K562 (cell line): ENCODE results near the gene CTSW. TPM values are rescaled to one million over a fixed set of nuclear protein-coding genes. Genes with fewer than 3 reads are reported as not detected.

ENCODE experiments used
- BACH1 ChIP-seq: fragments of 200-800 bp; sonication (Bioruptor generic); IDR thresholded peaks from 2 replicates; pipeline ENCODE4 v1.6.1; 2016; ENCODE audit warnings: missing genetic modification characterization, missing compliant biosample characterization
- CBFB ChIP-seq: sonication (generic); formaldehyde crosslinking; IDR thresholded peaks from 2 replicates; pipeline ENCODE4 v1.4.0; 2020; ENCODE audit warnings: mild to moderate bottlenecking, missing genetic modification reagents
- HNRNPL ChIP-seq: fragments of 200-400 bp; formaldehyde crosslinking; IDR thresholded peaks from 2 replicates; pipeline ENCODE4 v1.6.1; 2017; ENCODE audit warnings: low read depth, mild to moderate bottlenecking, low read length
- MTF1 ChIP-seq: fragments of 250-450 bp; sonication (Bioruptor Pico); IDR thresholded peaks from 2 replicates; pipeline ENCODE4 v1.9.0; 2021; ENCODE audit warnings: moderate library complexity, mild to moderate bottlenecking, inconsistent platforms, borderline replicate concordance
- SMAD1 ChIP-seq: fragments of 150-350 bp; IDR thresholded peaks from 2 replicates; pipeline ENCODE4 v1.6.1; 2014; ENCODE audit warnings: low read length, low read depth; ENCODE audit not compliant: partially characterized antibody
- TCF3 ChIP-seq: sonication (generic); formaldehyde crosslinking; IDR thresholded peaks from 2 replicates; pipeline ENCODE4 v1.4.0; 2020; ENCODE audit warnings: mild to moderate bottlenecking, missing genetic modification reagents
- TCF7L2 ChIP-seq: fragments of 150-350 bp; IDR thresholded peaks from 2 replicates; pipeline ENCODE4 v1.6.1; 2016; ENCODE audit warnings: low read depth, mild to moderate bottlenecking, low read length, moderate library complexity
- ZBTB1 ChIP-seq: sonication (generic); formaldehyde crosslinking; IDR thresholded peaks from 2 replicates; pipeline ENCODE4 v1.8.1; 2023; ENCODE audit warnings: missing genetic modification reagents, low read depth, mild to moderate bottlenecking, borderline replicate concordance
- ZNF717 ChIP-seq: fragments of 250-450 bp; sonication (Bioruptor Pico); IDR thresholded peaks from 2 replicates; pipeline ENCODE4 v1.5.0; 2021
- ZNF766 ChIP-seq: fragments of 200-800 bp; sonication (Bioruptor generic); conservative IDR thresholded peaks from 2 replicates; pipeline ENCODE4 v1.6.1; 2016; ENCODE audit warnings: missing genetic modification characterization, missing compliant biosample characterization
- polyA plus RNA-seq, 8 experiments: library from polyadenylated mRNA; depleted of rRNA in 4 of 8; stranded (reverse) in 5 of 8; unstranded in 3 of 8; fragments of >200 nt; fragmentation: Nextera tagmentation in 2 of 8; fragmentation: Illumina TruSeq in 1 of 8; extraction: Ambion mirVana in 2 of 8; extraction: Trizol in 1 of 8; gene quantifications; 2 replicates each; pipeline versions ENCODE4 v1.2.1 to v1.2.3, GENCODE V29; 2011 to 2014; ENCODE audit warnings: inconsistent platforms in 1 of 8, missing spikeins in 1 of 8
- total RNA-seq, 7 experiments: library from RNA; depleted of rRNA in 6 of 7; stranded (reverse); fragments of >200 nt in 6 of 7; fragmentation: Illumina TruSeq in 2 of 7; extraction: Trizol in 2 of 7; gene quantifications; 2 replicates each; pipeline versions ENCODE4 v1.2.1 to v1.2.3, GENCODE V29; 2011 to 2021; ENCODE audit warnings: low replicate concordance in 1 of 7
- TF ChIP-seq, protein P1 (sequence below): IDR thresholded peaks from 2 replicates; pipeline ENCODE4 v1.6.1; 2014; ENCODE audit warnings: antibody characterized with exemption
- TF ChIP-seq, protein P2 (sequence below), 2 experiments: fragments of 450-650 bp; conservative IDR thresholded peaks; 2 replicates each; pipeline ENCODE4 v1.6.1; 2017; ENCODE audit warnings: mild to moderate bottlenecking in 2 of 2, moderate library complexity in 2 of 2
- TF ChIP-seq, protein P3 (sequence below): fragments of 250-450 bp; sonication (Bioruptor Pico); IDR thresholded peaks from 2 replicates; pipeline ENCODE4 v1.5.0; 2021
- TF ChIP-seq, protein P4 (sequence below), 2 experiments: fragments of 450-650 bp; formaldehyde crosslinking in 1 of 2; IDR thresholded peaks; 2 replicates each; pipeline versions ENCODE4 v1.4.0 to v1.6.1; 2014 to 2020; ENCODE audit warnings: mild to moderate bottlenecking in 2 of 2, borderline replicate concordance in 1 of 2, low read depth in 1 of 2

The CTSW gene
- total and polyA plus RNA-seq, 9 of the 15 experiments (the other 6 are each of a cell fraction or from before 2014, with no cell fraction given) = 0.04 TPM; not detected in 8

DNA sequence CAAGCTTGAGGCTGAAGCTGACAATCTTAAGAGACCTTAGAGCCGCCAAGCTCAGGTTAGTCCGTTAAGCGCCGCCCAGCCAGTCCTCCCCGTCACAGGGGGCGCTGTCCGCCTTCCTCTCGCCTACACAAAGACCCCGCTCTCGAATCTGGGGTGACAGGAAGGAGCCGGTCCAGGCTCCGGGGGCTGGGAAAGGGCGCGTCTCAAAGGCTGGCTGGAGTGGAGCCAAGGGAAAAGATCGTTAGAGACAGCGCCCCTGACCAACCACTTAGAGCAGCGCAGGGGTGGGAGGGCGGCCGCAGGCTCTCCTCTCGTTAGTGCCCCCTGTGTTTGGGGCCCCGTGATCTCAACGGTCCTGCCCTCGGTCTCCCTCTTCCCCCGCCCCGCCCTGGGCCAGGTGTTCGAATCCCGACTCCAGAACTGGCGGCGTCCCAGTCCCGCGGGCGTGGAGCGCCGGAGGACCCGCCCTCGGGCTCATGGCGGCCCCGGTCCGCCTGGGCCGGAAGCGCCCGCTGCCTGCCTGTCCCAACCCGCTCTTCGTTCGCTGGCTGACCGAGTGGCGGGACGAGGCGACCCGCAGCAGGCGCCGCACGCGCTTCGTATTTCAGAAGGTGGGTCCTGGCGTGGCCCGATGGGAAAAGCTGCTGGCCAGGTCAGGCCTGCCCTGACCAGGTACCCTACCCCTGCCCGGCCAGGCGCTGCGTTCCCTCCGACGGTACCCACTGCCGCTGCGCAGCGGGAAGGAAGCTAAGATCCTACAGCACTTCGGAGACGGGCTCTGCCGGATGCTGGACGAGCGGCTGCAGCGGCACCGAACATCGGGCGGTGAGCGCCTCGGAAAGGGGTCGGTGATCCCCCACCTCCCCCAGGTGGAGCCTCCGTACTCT, 19.1 kb upstream of the CTSW start, which contains the start of gene MUS81 (continued):
- TF ChIP-seq, protein P1, sequence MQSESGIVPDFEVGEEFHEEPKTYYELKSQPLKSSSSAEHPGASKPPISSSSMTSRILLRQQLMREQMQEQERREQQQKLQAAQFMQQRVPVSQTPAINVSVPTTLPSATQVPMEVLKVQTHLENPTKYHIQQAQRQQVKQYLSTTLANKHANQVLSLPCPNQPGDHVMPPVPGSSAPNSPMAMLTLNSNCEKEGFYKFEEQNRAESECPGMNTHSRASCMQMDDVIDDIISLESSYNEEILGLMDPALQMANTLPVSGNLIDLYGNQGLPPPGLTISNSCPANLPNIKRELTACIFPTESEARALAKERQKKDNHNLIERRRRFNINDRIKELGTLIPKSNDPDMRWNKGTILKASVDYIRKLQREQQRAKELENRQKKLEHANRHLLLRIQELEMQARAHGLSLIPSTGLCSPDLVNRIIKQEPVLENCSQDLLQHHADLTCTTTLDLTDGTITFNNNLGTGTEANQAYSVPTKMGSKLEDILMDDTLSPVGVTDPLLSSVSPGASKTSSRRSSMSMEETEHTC = peak; percentile 73
- TF ChIP-seq ZNF717 (CRISPR knock-in tag) (no peak), TCF7L2 (no peak), TCF3 (0 out of 2 replicates have a peak, but pooled peaks have one; percentile 13), ZBTB1 (CRISPR knock-in tag) (peak; percentile 45; the same call in 1 of the 2 replicates), SMAD1 (peak; percentile 80), ZNF766 (CRISPR knock-in tag) (no peak), HNRNPL (peak; percentile 27; the same call in 1 of the 2 replicates), BACH1 (tag) (no peak), CBFB (CRISPR knock-in tag) (no peak), MTF1 (CRISPR knock-in tag) (no peak)
- TF ChIP-seq, protein P2, sequence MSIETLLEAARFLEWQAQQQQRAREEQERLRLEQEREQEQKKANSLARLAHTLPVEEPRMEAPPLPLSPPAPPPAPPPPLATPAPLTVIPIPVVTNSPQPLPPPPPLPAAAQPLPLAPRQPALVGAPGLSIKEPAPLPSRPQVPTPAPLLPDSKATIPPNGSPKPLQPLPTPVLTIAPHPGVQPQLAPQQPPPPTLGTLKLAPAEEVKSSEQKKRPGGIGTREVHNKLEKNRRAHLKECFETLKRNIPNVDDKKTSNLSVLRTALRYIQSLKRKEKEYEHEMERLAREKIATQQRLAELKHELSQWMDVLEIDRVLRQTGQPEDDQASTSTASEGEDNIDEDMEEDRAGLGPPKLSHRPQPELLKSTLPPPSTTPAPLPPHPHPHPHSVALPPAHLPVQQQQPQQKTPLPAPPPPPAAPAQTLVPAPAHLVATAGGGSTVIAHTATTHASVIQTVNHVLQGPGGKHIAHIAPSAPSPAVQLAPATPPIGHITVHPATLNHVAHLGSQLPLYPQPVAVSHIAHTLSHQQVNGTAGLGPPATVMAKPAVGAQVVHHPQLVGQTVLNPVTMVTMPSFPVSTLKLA (conservative IDR thresholded peaks at IDR 0.05) = peak; percentile 66 to 82
- TF ChIP-seq, protein P3, sequence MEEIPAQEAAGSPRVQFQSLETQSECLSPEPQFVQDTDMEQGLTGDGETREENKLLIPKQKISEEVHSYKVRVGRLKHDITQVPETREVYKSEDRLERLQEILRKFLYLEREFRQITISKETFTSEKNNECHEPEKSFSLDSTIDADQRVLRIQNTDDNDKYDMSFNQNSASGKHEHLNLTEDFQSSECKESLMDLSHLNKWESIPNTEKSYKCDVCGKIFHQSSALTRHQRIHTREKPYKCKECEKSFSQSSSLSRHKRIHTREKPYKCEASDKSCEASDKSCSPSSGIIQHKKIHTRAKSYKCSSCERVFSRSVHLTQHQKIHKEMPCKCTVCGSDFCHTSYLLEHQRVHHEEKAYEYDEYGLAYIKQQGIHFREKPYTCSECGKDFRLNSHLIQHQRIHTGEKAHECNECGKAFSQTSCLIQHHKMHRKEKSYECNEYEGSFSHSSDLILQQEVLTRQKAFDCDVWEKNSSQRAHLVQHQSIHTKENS (CRISPR knock-in tag) = no peak
- TF ChIP-seq, protein P4, sequence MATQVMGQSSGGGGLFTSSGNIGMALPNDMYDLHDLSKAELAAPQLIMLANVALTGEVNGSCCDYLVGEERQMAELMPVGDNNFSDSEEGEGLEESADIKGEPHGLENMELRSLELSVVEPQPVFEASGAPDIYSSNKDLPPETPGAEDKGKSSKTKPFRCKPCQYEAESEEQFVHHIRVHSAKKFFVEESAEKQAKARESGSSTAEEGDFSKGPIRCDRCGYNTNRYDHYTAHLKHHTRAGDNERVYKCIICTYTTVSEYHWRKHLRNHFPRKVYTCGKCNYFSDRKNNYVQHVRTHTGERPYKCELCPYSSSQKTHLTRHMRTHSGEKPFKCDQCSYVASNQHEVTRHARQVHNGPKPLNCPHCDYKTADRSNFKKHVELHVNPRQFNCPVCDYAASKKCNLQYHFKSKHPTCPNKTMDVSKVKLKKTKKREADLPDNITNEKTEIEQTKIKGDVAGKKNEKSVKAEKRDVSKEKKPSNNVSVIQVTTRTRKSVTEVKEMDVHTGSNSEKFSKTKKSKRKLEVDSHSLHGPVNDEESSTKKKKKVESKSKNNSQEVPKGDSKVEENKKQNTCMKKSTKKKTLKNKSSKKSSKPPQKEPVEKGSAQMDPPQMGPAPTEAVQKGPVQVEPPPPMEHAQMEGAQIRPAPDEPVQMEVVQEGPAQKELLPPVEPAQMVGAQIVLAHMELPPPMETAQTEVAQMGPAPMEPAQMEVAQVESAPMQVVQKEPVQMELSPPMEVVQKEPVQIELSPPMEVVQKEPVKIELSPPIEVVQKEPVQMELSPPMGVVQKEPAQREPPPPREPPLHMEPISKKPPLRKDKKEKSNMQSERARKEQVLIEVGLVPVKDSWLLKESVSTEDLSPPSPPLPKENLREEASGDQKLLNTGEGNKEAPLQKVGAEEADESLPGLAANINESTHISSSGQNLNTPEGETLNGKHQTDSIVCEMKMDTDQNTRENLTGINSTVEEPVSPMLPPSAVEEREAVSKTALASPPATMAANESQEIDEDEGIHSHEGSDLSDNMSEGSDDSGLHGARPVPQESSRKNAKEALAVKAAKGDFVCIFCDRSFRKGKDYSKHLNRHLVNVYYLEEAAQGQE (IDR thresholded peaks at IDR 0.05; ENCODE audit: borderline replicate concordance) = peak; percentile 74
- TF ChIP-seq, protein P4 (CRISPR knock-in tag; IDR thresholded peaks at IDR 0.05; ENCODE audit: low read depth) = no peak
